Endodermal cell (in vitro differentiated cells): Measurements from ENCODE around the gene SRMS. TPM values are rescaled to one million over a fixed set of nuclear protein-coding genes. Genes with fewer than 3 reads are reported as not detected.

Source experiments
- DNase-seq: peaks from one replicate; pipeline ENCODE4 v3.0.0-alpha.2; 2017
- H3K27ac ChIP-seq: 2 replicates; pipeline ENCODE4 v1.5.1; 2013; ENCODE audit warnings: mild to moderate bottlenecking, low read depth, low read length, moderate library complexity
- H3K27me3 ChIP-seq: 2 replicates; pipeline ENCODE4 v1.6.1; 2013; ENCODE audit warnings: mild to moderate bottlenecking, low read length, moderate library complexity; ENCODE audit not compliant: insufficient read depth, control insufficient read depth, poor library complexity, severe bottlenecking
- H3K36me3 ChIP-seq: 2 replicates; pipeline ENCODE4 v1.7.0; 2013; ENCODE audit warnings: mild to moderate bottlenecking, low read length, moderate library complexity; ENCODE audit not compliant: control insufficient read depth, insufficient read depth
- H3K4me1 ChIP-seq: one replicate; pipeline ENCODE4 v1.7.0; 2013; ENCODE audit warnings: low read length; ENCODE audit not compliant: control insufficient read depth, insufficient read depth
- H3K4me3 ChIP-seq: 2 replicates; pipeline ENCODE4 v1.5.1; 2013; ENCODE audit warnings: mild to moderate bottlenecking, low read length, moderate library complexity
- H3K9ac ChIP-seq: 2 replicates; pipeline ENCODE4 v1.6.1; 2013; ENCODE audit warnings: mild to moderate bottlenecking, low read length, moderate library complexity; ENCODE audit not compliant: poor library complexity, severe bottlenecking; ENCODE audit errors: extremely low read depth
- H3K9me3 ChIP-seq: 2 replicates; pipeline ENCODE4 v1.6.1; 2013; ENCODE audit warnings: mild to moderate bottlenecking, low read length, moderate library complexity; ENCODE audit not compliant: control insufficient read depth
- H3K27ac Mint-ChIP-seq: 2 replicates; pipeline ENCODE4 v1.8.0; 2020; ENCODE audit warnings: mixed read lengths
- H3K27me3 Mint-ChIP-seq: 2 replicates; pipeline ENCODE4 v1.8.0; 2021; ENCODE audit warnings: mild to moderate bottlenecking, mixed read lengths; ENCODE audit not compliant: insufficient read depth
- H3K36me3 Mint-ChIP-seq: 2 replicates; pipeline ENCODE4 v1.8.0; 2020; ENCODE audit warnings: low read depth, mixed read lengths
- H3K4me1 Mint-ChIP-seq: 2 replicates; pipeline ENCODE4 v1.8.0; 2020; ENCODE audit warnings: mixed read lengths
- H3K4me3 Mint-ChIP-seq: 2 replicates; pipeline ENCODE4 v1.8.0; 2020; ENCODE audit warnings: mild to moderate bottlenecking, moderate library complexity, mixed read lengths
- H3K9me3 Mint-ChIP-seq: 2 replicates; pipeline ENCODE4 v1.8.0; 2020; ENCODE audit warnings: mild to moderate bottlenecking, mixed read lengths
- WGBS, 2 experiments: methylation state at CpG; one replicate each; pipeline versions ENCODE4 v1.1.5 to v1.1.7; 2013; ENCODE audit warnings: missing lambda C conversion rate in 2 of 2, mixed read lengths in 1 of 2; ENCODE audit not compliant: insufficient coverage in 1 of 2, insufficient read length in 1 of 2; 5-methylcytosine and 5-hydroxymethylcytosine counted together
- long read RNA-seq, 4 experiments: library from polyadenylated mRNA in 2 of 4; library from RNA in 1 of 4; library from capped mRNA in 1 of 4; stranded (forward) in 3 of 4; unstranded in 1 of 4; transcript quantifications; one replicate each; pipeline ENCODE4 v2.0.0, GENCODE V29; 2020 to 2021; ENCODE audit warnings: inconsistent platforms in 1 of 4
- polyA plus RNA-seq, 2 experiments: library from polyadenylated mRNA; stranded (reverse); fragments of 50-300 nt; gene quantifications; one replicate each; pipeline ENCODE4 v1.2.3, GENCODE V29; 2013
- total RNA-seq, 2 donors: library from RNA; stranded (reverse); fragmentation: NEBNext Ultra II Directional in 1 of 2; extraction: Animal tissue kit (Norgen Biotek cat#: 25700) in 1 of 2; gene quantifications; 2 replicates in 1 of 2; 3 replicates in 1 of 2; pipeline ENCODE4 v1.2.1, GENCODE V29; 2021
- TF ChIP-seq, protein P1 (sequence below): fragments of 200-600 bp; sonication (generic); conservative IDR thresholded peaks from 2 replicates; pipeline ENCODE4 v1.5.0; 2021; ENCODE audit warnings: antibody characterized with exemption, mild to moderate bottlenecking

The SRMS gene
- total RNA-seq: not detected
- not detected for polyA plus RNA-seq (2013, experiment 1 of 2)
- not detected for polyA plus RNA-seq (2013, experiment 2 of 2)
- long read RNA-seq, experiment 1: 0 reads
- long read RNA-seq, experiment 2, partial matches to known transcripts: 0 of 1 reads
- long read RNA-seq, experiment 2, other reads (novel, unspliced or antisense): 1 of 1 reads
- long read RNA-seq, experiment 3: 0 reads
- long read RNA-seq, experiment 4: 0 reads

- peak; percentile 78 for DNase-seq
- WGBS, 2 experiments: 76 to 86% methylated on average over 21 to 35 of the region's 35 CpGs
- no peaks in the 10 kb centered on the region for H3K27me3 ChIP-seq
- no peak within 1 kb of the TSS for H3K27ac ChIP-seq
- no peak within 1 kb of the TSS for H3K4me3 Mint-ChIP-seq
- no peaks in the 10 kb centered on the region for H3K27me3 Mint-ChIP-seq
- no peaks in the 10 kb centered on the region for H3K9me3 Mint-ChIP-seq
- H3K36me3 Mint-ChIP-seq: no peaks in the 10 kb centered on the region
- no peaks in the 10 kb centered on the region for H3K9me3 ChIP-seq
- H3K4me1 ChIP-seq: no peaks in the 10 kb centered on the region
- H3K36me3 ChIP-seq: no peaks in the 10 kb centered on the region
- H3K4me3 ChIP-seq: no peak within 1 kb of the TSS
- H3K9ac ChIP-seq: no peak within 1 kb of the TSS
- peaks cover 7% of the 10 kb centered on the region for H3K4me1 Mint-ChIP-seq
- TF ChIP-seq, protein P1, sequence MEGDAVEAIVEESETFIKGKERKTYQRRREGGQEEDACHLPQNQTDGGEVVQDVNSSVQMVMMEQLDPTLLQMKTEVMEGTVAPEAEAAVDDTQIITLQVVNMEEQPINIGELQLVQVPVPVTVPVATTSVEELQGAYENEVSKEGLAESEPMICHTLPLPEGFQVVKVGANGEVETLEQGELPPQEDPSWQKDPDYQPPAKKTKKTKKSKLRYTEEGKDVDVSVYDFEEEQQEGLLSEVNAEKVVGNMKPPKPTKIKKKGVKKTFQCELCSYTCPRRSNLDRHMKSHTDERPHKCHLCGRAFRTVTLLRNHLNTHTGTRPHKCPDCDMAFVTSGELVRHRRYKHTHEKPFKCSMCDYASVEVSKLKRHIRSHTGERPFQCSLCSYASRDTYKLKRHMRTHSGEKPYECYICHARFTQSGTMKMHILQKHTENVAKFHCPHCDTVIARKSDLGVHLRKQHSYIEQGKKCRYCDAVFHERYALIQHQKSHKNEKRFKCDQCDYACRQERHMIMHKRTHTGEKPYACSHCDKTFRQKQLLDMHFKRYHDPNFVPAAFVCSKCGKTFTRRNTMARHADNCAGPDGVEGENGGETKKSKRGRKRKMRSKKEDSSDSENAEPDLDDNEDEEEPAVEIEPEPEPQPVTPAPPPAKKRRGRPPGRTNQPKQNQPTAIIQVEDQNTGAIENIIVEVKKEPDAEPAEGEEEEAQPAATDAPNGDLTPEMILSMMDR: no peak
- H3K27ac Mint-ChIP-seq: no peak within 1 kb of the TSS
These were observed at the start of gene SRMS for GRCh38 chr20:63547725-63548480. SRMS (minus strand) TSS chr20:63547749; CDS start chr20:63547463, 286 bp downstream.

GRCh38 chr20:63596423-63596822, 48.9 kb upstream of the SRMS start:
- no peaks in the 10 kb centered on the region for H3K9me3 ChIP-seq
- no peak overlapping the region for H3K27ac Mint-ChIP-seq
- no peaks in the 10 kb centered on the region for H3K4me1 ChIP-seq
- TF ChIP-seq, protein P1: no peak
- H3K27ac ChIP-seq: no peak overlapping the region
- no peak overlapping the region for H3K9ac ChIP-seq
- DNase-seq: no peak
- no peak overlapping the region for H3K4me3 Mint-ChIP-seq
- no peaks in the 10 kb centered on the region for H3K27me3 ChIP-seq
- H3K9me3 Mint-ChIP-seq: no peaks in the 10 kb centered on the region
- H3K36me3 ChIP-seq: no peaks in the 10 kb centered on the region
- WGBS, 2 experiments: 97 to 98% methylated on average over 5 to 6 of the region's 6 CpGs
- no peaks in the 10 kb centered on the region for H3K4me1 Mint-ChIP-seq
- H3K36me3 Mint-ChIP-seq: peaks cover 41% of the 10 kb centered on the region
- H3K27me3 Mint-ChIP-seq: no peaks in the 10 kb centered on the region
- H3K4me3 ChIP-seq: no peak overlapping the region

GRCh38 chr20:63595416-63596127, 48.0 kb upstream of the SRMS start:
- 92 to 97% methylated on average over 18 to 30 of the region's 30 CpGs for WGBS, 2 experiments
- no peak overlapping the region for H3K27ac Mint-ChIP-seq
- Histone ChIP-seq H3K27ac (no peak overlapping the region), H3K36me3 (no peaks in the 10 kb centered on the region), H3K4me1 (no peaks in the 10 kb centered on the region), H3K4me3 (no peak overlapping the region), H3K9ac (no peak overlapping the region), H3K27me3 (no peaks in the 10 kb centered on the region), H3K9me3 (no peaks in the 10 kb centered on the region)
- H3K4me3 Mint-ChIP-seq: no peak overlapping the region
- H3K27me3 Mint-ChIP-seq: no peaks in the 10 kb centered on the region
- TF ChIP-seq, protein P1: no peak
- peaks cover 38% of the 10 kb centered on the region for H3K36me3 Mint-ChIP-seq
- DNase-seq: peak; percentile 39
- no peaks in the 10 kb centered on the region for H3K9me3 Mint-ChIP-seq
- H3K4me1 Mint-ChIP-seq: no peaks in the 10 kb centered on the region
